HFF-Myc (cell line): Measurements from ENCODE around the gene FRAT2.

Experiments
- DNase-seq: peaks from one replicate; pipeline ENCODE4 v3.0.0-alpha.2; 2011; ENCODE audit warnings: low read depth; ENCODE audit errors: extremely low read depth
- H3K4me3 ChIP-seq: replicated peaks from 2 replicates; pipeline ENCODE4 v1.5.1; 2011; ENCODE audit warnings: low read depth, mild to moderate bottlenecking, control low read depth, low read length
- CTCF ChIP-seq: IDR thresholded peaks from 2 replicates; pipeline ENCODE4 v1.5.1; 2012; ENCODE audit warnings: mild to moderate bottlenecking, low read depth, low read length, control low read depth; ENCODE audit errors: missing control alignments

The FRAT2 gene

DNA sequence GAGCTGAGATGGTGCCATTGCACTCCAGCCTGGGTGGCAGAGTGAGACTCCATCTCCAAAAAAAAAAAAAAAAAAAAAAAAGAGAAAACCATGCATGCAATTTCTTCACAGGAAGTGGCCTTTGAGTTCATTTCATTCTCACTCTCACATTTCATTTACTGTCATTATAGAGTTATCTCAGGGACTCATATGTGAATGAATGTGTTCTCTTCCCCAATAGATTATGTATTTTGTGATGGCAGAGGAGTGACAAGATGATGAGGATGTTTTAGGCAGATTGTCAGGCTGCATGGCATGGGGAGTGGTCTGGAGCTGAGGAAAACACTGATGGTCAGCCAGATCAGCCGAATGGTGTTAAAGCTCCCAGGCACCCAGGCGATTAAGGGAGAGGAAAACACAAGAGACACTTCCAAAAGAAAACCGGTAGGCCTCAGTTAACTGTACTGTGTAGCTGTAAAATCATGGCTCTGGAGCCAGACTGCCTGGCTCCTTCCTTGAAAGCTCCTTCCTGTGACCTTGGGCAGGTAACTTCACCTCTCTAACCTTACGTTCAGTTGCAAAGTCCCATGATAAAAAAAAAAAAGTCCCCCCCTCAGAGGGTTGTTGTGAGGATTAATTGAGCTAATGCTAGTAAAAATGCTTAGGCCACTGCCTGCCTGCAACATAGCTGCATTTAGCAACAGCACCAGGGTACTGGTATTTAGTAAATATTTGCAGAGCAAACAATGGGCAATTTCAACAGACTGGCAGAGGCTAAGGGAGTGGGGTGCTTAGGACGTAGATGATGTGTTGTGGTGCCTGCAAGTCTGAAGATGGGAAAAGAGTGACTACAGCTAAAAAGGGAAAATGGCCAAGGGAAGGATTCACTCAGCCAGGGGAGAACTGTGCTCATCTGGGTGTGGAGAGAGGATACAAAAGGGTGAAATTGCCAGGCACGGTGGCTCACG, 6.9 kb downstream of the FRAT2 start:
- no peak for TF ChIP-seq CTCF
- DNase-seq = no peak
- H3K4me3 ChIP-seq = no peak overlapping the region

- DNase-seq = no peak
- no peak overlapping the region for H3K4me3 ChIP-seq
- TF ChIP-seq CTCF = no peak
These were observed 8.8 kb downstream of the FRAT2 start for GRCh38 chr10:97325754-97326153.

- no peak for DNase-seq
- TF ChIP-seq CTCF = no peak
- H3K4me3 ChIP-seq = no peak overlapping the region
These were observed 11.0 kb downstream of the FRAT2 start for GRCh38 chr10:97323501-97323900.

GRCh38 chr10:97321804-97322190, 12.7 kb downstream of the FRAT2 start:
- no peak for DNase-seq
- no peak for TF ChIP-seq CTCF
- no peak overlapping the region for H3K4me3 ChIP-seq

- no peak for TF ChIP-seq CTCF
- no peak overlapping the region for H3K4me3 ChIP-seq
- no peak for DNase-seq
These were observed 13.3 kb downstream of the FRAT2 start for GRCh38 chr10:97321032-97321803.

- no peak for TF ChIP-seq CTCF
- DNase-seq = no peak
- H3K4me3 ChIP-seq = peak overlapping the region; percentile 53
These were observed 14.0 kb downstream of the FRAT2 start for GRCh38 chr10:97320480-97321031.
